SK-N-MC (cell line): ENCODE results near the gene NEK9.

Experiments used
- EZH2 ChIP-seq: fragments of 200-600 bp; sonication (generic); IDR thresholded peaks from one replicate; pipeline ENCODE4 v1.6.1; 2017; ENCODE audit warnings: antibody characterized with exemption
- FOXP2 ChIP-seq: optimal IDR thresholded peaks from 2 replicates; pipeline ENCODE3; 2011; ENCODE audit warnings: mild to moderate bottlenecking, moderate library complexity; ENCODE audit not compliant: insufficient read depth; ENCODE audit errors: extremely low read length, control extremely low read depth
- POLR2AphosphoS5 ChIP-seq: IDR thresholded peaks from 2 replicates; pipeline ENCODE4 v1.6.1; 2012; ENCODE audit warnings: mild to moderate bottlenecking, low read depth, low read length, borderline replicate concordance

DNA sequence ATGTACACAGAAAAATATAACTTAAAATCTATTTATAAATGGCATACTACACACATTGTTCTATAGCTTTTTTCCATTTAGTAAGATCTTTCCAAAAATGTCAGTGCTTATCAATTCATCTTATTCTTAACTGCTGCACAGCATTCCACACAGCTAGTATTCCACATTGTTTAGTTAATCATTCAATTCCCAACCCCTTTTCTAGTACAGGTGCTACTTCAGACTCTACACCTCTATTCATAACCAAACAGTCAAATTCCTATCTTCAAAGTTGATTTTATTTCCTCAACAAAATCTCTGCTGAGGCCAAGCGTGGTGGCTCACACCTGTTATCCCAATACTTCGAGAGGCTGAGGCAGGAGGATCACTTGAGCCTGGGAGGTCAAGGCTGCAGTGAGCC lies 12.3 kb upstream of the NEK9 start:
- TF ChIP-seq POLR2AphosphoS5 (no peak), EZH2 (no peak), FOXP2 (no peak)
